ENCODE results near the gene CCDC14.

- TF ChIP-seq EGR1 (IDR thresholded peaks at IDR 0.05) = no peak
- no peak for TF ChIP-seq MAX (IDR thresholded peaks at IDR 0.05)
- no peak for TF ChIP-seq USF1 (IDR thresholded peaks at IDR 0.05)
- TF ChIP-seq TEAD4 (IDR thresholded peaks at IDR 0.05) = no peak
- no peak for TF ChIP-seq NFIC (IDR thresholded peaks at IDR 0.05)
These were observed 34.6 kb downstream of the CCDC14 start for GRCh38 chr3:123926396-123926795.

Measured in Ishikawa (cell line).